GM18498 (cell line): Measurements from ENCODE around the gene EPOP.
A peak's percentile ranks its signal among the peaks of the same experiment; 100 is the strongest.

Source experiments
- ATAC-seq: cut with Tn5 transposase; IDR thresholded peaks from one replicate; pipeline ENCODE4 v1.9.1; 2021; ENCODE audit warnings: mild to moderate bottlenecking, moderate library complexity; ENCODE audit not compliant: unreplicated experiment

The EPOP gene

DNA sequence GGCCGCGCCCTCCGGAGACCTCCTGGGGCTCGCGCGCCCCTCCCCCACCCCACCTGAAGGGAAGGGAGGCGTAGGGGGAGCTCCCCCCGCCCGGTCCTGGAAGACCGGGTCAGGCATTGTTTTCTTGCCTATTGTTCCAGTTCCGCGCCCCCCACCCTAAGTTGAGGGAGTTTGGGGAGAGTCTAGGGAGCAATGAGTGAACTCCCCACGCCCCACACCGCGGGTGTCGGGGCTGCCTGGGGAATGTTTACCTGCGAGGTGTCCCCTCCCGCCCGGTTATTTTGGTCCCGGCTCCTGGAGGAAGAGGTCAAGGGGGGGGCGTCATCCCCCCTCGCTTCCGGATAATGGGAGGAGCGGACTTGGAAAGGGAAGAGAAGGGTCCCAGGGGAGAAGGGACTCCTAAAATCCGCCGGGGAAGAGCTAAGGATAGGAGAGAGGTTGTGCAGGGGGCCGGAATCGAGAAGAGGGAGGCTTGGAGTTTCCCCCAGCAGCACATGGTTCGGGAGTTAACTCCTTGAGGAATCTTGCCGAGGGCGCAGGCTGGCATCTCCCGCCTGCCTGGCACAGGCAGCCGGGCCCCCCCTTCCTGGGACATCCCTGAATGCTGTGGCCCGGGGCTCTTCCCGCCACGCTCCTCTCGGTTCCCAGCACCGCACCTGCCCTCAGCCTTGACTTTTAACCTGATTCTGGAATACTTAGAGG, 31.2 kb upstream of the EPOP start:
- no peak for ATAC-seq

DNA sequence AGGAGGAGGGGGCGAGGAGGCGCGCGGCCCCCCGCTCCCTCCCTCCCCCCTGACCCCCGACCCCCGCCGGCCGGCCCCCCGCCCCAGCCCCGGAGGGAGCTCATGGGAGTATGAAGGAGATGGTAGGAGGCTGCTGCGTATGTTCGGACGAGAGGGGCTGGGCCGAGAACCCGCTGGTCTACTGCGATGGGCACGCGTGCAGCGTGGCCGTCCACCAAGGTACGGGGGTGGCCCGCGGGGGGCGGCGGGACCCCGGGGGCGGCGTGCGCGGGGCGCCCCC, 30.7 kb upstream of the EPOP start:
- no peak for ATAC-seq

DNA sequence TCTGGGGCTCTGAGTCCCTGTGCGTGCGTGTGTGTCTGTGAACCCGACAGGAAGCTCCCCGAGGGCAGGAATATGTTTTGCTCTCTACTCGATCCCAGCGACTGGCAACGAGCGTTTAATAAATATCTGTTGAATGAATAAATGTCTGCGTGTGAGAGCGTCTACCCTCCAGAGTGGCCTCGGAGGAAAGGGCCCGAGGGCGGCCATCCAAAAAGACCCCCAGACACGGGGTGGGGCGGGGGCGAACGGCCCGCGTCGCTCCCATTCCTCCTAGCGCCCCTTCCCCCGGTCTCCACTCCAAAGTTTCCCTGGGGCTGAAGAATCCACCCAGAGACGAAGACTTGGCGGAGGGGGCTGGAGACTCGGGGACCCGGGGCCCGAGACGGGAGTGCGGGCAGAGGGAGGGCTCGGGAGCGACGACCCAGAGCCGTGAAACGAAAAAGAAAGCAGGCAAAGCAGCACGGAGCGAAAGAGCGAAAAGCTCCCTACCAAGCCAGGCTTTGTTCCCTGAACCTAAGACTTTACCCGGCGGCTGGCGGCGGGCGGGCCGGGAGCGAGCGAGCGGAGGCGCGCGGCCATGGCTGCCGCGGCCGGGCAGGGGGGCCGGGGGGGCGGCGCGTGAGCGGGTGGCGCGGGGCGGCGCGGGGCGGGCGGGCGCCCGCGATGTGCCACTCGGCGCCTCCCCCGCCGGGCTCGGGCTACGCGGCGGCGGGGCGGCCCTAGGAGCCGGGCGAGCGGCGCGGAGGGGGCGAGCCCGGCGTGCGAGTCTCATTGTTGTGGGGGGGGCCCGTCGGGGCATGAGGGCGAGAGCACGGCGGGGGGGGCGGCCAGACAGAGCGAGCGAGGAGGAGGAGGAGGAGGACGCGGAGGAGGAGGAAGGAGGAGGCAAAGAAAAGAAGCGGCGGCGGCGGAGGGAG, 30.1 kb upstream of the EPOP start, which contains the start of gene MLLT6:
Gene MLLT6 (plus strand): TSS at position 668 of the 917 bp plus-strand sequence. CDS start 360 bp downstream, outside the sequence.
- no peak for ATAC-seq

DNA sequence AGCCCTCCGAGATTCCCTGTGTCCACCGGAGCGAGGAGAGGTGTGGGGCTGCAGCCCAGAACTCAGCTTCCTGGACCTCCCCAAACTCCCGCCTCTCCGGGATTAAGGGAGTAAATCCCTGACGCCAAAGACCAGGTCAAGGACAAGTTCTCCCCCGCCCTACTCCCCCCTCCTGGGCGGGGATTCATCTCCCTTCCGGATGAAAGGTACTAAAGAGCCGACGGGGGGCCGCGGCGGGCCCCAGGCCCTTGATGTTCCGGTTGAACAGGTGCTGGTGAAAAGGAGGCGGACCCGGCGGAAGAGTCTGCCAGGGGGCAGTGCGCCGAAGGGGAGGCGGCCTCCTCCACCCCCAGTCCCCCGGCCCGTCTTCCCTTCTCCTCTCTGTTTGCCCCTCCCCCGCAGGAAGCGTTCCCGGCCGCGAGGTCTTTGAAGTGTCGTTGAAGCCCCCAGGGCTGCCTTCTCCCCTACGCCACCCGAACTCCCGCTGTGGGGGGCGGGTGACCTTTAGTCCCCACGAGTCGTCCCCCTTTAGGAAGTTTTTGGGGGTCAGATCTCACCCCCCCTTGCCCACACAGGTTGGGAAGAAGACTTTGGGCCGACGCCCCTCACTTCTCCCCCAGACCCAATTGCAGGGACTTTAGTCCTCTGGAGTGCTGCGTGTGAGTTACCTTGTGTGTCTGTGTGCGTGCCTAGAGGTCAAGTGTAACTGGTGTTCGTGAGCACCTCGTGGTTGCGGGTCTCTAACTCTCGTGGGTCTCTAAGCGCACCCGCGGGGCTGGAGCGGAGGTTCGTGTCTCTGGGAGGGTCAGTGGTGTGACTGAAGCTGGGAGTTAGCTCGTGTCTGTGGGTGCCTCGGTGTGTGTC, 29.2 kb upstream of the EPOP start:
- peak; percentile 23 for ATAC-seq

DNA sequence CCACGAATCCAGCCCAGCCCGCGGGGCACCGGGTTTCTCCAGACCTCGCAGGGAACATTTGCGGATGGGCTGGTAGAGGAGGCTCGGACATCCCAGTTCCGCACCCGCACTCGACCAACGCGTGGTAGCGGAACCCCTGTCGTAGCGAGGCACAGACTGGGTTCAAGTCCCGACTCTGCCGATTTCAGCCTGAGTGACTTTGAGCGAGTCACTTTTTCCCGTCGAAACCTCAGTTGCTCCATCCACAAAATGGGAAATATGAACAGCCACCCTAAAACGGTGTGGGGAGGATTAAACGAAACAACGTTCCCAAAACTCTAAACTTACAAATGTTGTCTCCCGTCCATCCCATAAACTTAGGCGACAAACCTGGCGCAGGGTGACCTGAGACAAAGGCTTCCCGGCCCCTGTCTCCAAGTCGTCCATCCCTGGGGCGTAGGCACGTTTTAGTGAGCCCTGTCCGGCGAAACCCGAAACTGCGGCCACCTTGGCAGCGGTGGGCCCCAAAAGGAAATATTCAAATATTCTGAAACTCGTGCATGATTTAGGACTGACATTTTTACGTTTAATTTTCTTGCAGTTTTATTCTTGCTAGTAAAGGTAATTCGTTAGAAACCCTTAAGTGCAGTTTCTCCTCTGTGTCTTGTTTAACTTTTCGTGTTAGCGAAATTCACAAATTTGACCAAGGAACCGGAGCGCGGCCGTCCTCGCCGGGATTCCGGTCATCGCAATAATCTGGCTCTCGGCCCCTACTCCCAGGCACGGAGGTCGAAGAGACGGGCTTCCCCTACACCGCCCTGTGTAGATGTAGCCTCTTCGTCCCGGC, 28.4 kb upstream of the EPOP start:
- ATAC-seq, result no peak

DNA sequence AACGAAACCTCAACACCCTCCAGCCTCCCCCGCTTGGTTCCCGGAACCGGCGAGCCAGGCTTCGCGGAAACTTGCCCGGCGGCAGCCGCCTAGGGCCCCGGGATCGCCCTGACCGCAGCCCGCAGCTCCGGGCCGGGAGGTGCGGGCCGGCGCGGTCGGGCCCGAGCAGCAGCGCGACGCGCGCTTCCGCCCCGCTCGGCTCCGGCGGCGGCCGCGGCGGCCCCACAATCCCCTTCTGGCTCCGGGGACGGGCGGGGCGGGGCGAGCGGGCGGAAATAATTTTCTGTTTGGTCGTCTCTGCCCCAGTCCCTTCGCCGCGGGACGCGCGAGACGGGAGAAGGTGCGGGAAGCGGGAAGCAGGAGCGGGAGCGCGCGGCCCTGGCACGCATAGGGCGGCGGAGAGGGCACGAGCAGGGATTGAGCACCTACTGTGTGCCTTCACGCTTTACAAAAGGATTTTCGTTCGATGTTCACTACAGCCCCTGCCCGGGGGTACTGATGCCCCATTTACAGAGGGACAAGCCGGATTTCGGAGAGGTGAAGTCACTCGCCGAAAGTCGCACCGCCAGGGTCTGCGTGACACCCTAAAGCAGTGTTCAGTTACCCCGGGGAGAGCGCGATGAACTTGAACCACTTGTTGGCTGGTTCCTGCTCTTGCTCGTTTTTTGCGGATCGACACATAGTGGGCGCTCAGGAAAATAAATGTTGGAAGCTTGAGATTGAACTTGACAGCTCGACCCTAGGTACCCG, 27.6 kb upstream of the EPOP start:
- peak; percentile 31 for ATAC-seq

DNA sequence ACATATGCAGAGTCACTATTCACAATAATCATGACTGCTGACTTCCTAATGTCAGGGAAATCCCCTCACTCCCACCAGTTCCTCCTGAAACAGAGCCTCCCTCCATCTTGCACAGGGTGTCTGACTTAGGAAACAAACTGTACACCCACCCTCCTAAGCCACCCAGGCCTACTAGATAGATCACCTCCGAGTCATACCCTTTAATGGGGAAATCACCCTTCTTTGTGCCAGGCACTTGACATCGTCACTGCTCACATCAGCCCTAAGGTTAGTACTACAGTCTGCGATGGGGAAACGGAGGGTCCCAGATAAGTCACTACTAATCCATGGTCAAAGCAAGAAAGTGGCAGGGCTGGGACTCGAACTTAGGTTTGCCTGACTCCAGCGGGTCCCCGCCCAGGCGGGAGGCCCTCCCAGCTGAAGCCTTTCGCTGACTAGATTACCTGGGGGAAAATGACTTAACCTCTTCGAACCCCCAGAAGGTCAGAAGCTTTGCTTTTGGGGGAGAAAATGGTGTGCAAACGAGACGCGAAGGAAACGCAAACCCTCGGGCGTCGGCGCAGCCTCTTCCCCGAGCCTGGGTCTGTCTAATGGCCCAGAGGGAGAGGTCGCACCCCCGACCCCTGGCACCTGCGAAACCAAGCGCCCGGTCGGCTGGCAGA, 26.9 kb upstream of the EPOP start:
- peak; percentile 28 for ATAC-seq

DNA sequence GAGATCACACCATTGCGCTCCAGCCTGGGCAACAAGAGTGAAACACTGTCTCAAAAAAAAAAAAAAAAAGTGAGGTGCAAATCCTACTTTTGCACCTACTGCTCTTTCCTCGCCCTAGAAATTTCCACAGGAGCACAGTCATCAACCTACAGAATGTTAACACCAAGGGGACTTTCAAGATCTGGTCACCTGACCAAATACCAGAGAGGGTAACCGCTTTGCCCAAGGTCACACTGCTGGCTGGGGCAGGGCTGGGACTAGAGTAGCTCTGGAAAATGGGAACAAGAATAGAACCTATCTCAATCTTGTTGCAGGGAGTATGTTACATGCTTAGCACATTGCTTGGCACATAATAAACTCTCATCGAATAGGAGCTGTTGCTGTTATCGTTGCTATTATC, 24.0 kb upstream of the EPOP start:
- no peak for ATAC-seq

DNA sequence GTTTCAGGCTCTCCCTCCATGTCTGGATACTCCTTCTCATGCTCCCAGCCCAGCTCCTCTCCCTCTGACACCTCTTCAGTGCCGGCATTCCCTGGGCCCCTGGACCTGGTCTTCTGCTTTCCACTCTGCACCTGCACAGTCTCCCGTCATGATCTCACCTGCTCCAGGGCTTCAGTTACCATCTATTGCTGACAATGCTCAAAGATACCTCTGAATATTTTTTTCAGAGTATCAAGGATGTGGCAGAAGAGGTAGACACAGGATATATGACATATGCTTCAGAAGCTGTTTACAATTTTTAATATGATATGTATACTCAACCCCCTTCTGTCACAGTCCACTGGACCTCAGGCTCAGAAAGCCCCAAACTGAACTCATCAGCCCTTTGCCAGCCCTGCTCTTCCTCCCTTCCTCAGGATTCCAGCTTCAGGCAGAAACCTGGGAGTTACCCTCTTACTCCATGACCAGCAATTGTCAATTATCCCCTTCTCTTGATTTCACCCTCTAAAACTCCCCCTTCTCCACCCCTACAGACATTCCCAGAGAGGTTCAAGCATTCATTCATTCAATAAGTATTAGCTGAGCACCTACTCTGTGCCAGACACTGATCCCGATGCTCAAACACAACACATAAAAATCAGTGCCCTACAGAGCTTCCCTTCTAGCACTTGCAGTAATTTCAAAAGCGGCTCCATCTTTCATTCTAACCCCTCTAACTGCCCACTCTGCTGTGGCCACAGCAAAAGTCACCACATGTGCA, 22.5 kb upstream of the EPOP start:
- ATAC-seq, result no peak

DNA sequence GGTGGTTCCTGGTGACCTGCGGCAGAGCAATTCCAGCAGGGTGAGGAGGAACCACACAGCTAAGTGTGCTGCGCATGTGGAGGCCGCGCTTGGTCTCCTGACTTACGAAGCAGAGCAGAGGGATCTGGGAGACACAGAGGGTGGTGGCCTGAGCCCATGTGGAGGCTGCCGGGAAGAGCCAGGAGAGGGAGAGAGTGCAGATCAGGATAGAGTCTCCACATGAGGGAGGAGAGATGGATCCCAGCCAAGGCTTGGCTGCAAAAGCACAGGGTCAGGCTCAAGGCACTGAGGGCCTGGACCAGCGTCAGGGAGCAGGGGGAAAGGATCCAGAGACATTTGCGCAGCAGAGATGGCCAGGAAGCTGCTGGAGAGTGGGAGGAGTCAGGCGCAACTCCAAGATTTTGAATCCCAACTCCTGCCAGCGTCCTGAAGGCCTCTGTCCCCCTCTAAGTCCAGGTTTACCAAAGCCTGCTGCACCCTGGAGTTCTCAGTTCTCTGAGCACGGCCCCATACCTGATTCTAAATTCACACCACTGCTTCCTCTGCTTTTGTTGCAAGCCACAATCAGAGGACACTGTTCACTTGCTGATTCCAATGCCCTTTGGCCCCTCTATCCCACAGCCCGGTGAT, 19.1 kb upstream of the EPOP start:
- ATAC-seq, result no peak

DNA sequence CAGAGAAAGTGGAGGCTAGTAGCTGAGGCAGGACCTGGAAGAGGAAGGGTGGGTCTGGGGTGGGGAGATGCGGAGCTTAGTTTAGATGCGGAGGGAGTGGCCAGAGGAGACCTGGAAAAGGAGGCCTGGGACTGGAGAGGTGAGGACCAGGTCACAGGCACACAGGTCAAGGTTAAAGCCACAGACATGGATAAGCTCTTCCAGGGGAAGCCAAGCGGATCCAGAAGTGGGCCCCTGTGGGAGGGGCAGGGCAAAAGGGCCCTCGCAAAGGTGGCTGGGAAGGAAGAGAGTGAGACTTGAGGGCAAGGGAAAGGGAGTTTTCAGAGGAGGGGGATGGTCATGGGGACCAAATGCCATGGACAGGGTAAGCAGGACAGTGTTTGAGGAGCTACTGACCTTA, 16.4 kb upstream of the EPOP start:
- no peak for ATAC-seq

DNA sequence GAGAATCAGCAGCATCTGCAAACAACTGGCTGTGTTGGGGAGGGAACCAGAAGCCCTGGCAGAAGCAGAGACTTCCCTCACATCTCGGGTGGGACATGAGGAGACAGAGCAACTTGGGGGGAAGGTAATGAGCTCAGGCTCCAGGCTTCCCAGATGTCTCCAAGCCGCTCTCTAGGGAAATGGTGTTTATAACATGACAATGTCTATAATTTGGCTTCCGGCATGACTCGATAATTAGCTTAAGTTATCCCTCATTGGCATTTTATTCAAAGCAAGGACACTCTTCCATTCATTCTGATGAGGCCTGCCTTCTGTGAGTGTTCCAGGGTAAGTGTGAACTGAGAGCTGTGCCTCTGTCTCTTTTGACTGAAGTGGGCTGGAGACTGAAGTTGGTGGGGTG, 15.6 kb upstream of the EPOP start:
- ATAC-seq, result no peak

DNA sequence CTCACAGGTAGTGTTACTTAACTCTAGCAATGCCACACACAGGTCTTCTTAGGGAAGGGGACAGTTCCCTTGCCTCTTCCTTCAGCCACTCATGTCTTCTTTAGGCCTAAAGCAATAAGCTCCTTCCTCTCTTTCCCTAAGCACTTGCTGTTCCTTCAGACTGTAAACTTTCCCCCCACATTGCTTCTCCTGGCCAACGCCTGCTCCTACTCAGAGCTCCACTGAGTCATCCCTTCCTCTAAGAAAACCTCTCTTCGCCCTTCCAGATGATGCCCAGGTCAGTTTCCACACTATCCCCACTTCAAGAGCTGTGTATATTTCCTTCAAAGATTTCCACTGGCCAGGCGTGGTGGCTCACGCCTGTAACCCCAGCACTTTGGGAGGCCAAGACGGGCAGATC, 12.5 kb upstream of the EPOP start:
- ATAC-seq, result no peak

DNA sequence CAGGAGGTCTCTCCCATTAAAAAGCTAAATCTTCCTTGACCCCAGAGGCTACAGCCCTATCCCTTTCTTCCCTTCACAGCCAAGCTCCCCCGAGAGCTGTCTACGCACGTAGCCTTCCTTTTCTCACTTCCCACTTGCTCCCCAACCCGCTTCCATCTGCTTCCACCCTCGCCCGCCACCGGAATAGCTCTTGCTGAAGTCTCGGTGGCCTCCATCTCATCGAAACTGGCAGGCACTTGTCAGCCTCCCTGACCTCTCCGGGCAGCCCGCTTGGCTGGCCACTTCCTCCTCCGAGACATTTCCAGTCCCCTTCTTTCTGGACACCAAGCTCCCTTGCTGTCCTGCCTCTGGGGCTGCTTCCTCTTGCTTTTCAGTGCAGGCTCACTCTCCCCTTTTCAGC, 10.7 kb upstream of the EPOP start:
- ATAC-seq, result no peak

DNA sequence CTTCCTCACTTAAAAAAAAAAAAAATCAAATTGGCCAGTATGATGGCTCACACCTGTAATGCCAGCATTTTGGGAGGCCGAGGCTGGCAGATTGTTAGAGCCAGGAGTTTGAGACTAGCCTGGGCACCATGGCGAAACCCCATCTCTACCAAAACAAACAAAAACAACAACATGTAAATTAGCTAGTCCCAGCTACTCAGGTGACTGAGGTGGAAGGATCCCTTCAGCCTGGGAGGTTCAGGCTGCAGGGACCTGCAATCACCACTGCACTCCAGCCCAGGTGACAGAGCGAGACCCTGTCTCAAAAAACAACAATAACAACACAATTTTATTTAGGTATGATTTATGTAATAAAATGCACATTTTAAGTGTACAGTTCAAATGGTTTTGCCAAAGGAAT, 6.3 kb upstream of the EPOP start:
- ATAC-seq, result no peak

DNA sequence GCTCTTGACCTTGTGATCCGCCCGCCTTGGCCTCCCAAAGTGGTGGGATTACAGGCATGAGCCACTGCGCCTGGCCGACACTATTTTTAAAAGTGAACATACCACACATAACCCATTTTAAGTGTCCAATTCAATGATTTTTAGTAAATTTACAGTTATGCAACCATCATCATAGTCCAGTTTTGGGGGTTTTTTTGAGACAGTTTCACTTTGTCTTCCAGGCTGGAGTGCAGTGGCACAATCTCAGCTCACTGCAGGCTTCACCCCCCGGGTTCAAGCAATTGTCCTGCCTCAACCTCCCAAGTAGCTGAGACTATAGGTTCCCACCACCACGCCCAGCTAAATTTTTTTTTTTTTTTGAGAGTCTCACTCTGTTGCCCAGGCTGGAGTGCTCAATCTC, 3.1 kb upstream of the EPOP start:
- no peak for ATAC-seq

DNA sequence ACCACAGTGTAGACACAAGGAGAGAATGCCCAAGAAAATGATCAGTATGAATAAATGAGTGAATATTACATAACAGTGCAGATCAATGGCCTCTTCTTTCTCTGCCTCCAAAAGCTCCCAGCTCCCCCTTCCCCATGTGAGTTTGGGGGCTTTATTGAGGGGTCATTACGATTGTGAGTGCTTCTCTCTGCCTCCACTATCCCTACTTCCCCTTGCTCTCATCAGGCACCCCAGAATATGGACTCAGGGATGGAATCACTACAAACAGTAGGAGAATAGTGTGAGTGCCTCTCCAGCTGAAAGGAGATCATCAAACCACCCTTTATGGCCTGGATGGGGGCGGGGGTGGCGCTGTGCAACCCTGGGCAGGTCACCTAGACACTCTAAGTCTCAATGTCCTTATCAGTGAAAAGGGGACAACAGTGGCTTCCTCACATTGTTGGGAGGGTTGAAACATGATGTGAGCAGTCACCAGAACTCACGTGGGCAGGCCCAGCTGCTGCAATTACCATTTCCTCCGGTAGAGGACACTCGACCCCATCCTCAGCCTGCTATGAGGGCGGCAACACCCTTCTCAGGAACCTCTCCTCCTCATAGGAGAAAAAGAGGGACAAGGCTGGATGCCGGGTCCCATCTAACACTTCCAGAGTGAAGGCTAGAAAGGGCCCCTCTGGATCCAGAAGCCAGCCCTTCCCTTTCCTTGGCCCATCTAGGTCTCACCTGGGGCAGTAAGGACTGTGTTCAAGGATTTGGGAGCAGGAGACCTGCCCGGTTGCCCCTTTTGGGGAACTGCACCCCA, 2.1 kb upstream of the EPOP start:
- ATAC-seq, result peak; percentile 53
